ENCODE results near the gene SGCG. TPM values are rescaled to one million over a fixed set of nuclear protein-coding genes. Genes with fewer than 3 reads are reported as not detected.
"Not testable (repeated sequence)": the region's sequence is repeated elsewhere in the genome, so short reads cannot be mapped to it uniquely, and the experiment has no call there.

The SGCG gene
- total and polyA plus RNA-seq, 8 donors, result 0.14 to 0.25 (median 0.15) TPM; not detected in 5

- no peaks in the 10 kb centered on the region for H3K4me1 ChIP-seq
- no peak for FAIRE-seq
- H3K27ac ChIP-seq, result no peak overlapping the region
- H3K9me3 ChIP-seq, result no peaks in the 10 kb centered on the region
- H3K4me3 ChIP-seq, result no peak overlapping the region
- no peak for ATAC-seq
- TF ChIP-seq CTCF (IDR thresholded peaks at IDR 0.05), result no peak
- H3K36me3 ChIP-seq, result no peaks in the 10 kb centered on the region
- no peak for DNase-seq
- H3K27me3 ChIP-seq, result peaks cover 0 to 5% (median 0%) of the 10 kb centered on the region in 4 donors
- intact Hi-C loops (cut with DNase I), result no loop called here
Observed at GRCh38 chr13:23231241-23231640, 50.5 kb downstream of the SGCG start.

DNA sequence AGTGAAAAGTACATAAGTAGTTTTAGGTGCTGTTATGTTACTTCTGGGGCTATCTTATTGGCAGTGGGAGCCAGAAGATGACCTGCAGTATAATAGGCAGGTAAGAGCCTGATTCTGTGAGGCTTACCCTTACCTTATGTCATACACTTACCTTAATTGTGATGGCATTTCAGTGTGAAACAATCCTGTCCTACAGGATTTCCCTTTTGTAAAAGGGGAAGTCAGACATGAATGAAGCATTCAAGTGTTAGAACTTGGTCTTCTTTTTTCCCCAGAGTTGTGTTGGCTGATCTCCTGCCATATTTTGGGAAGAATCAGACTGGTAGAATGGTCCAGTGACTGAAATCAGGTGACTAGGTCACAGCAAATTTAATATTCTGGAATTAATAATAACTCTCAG is 55.2 kb downstream of the SGCG start:
- peaks cover 0 to 5% (median 0%) of the 10 kb centered on the region in 4 donors for H3K27me3 ChIP-seq
- H3K4me1 ChIP-seq, result no peaks in the 10 kb centered on the region
- H3K4me3 ChIP-seq, result no peak overlapping the region
- TF ChIP-seq CTCF (IDR thresholded peaks at IDR 0.05), result no peak
- DNase-seq (no peak), FAIRE-seq (no peak), ATAC-seq (no peak)
- H3K9me3 ChIP-seq, result no peaks in the 10 kb centered on the region
- H3K36me3 ChIP-seq, result no peaks in the 10 kb centered on the region
- no peak overlapping the region for H3K27ac ChIP-seq
- intact Hi-C loops (cut with DNase I), result no loop called here

DNA sequence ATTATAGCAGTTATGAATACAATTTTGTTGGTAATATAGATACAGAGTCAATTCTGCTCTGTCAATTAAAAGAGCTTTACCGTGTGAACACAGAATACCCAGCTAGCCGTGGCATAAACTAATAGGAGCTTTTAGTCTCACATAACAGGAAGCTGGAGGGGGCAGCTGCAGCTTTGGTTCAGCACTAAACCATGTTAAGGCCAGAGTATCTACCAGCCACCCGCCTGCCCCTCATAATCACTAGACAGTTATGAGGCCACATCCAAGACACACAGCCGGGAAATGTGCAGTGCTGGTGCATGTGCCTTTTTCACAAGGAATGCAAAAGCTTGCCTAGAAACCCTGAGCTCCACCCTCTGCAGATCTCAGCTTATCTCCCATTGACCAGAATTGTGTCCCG is 62.3 kb downstream of the SGCG start:
- TF ChIP-seq CTCF (IDR thresholded peaks at IDR 0.05), result no peak
- intact Hi-C loops (cut with DNase I), result no loop called here
- no peak for ATAC-seq

DNA sequence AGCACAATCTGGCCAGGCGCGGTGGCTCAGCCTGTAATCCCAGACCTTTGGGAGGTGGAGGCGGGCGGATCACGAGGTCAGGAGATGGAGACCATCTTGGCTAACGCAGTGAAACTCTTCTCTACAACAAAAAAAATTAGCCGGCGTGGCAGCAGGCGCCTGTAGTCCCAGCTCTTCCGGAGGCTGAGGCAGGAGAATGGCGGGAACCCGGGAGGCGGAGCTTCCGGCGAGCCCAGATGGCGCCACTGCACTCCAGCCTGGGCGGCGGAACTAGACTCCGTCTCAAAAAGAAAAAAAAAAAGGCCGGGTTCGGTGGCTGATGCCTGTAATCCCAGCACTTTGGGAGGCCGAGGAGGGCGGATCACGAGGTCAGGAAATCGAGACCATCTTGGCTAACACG is 67.6 kb downstream of the SGCG start:
- H3K36me3 ChIP-seq; H3K27me3 ChIP-seq; FAIRE-seq; intact Hi-C loops (cut with DNase I); H3K4me3 ChIP-seq; DNase-seq; H3K4me1 ChIP-seq; ATAC-seq; H3K27ac ChIP-seq; H3K9me3 ChIP-seq: not testable (repeated sequence)
- 92% methylated on average over 24 to 26 of the region's 26 CpGs for WGBS, 2 donors

More for the DNA sequence above, 62.3 kb downstream of the SGCG start:
- H3K4me3 ChIP-seq, result no peak overlapping the region
- H3K9me3 ChIP-seq, result no peaks in the 10 kb centered on the region
- H3K27ac ChIP-seq, result no peak overlapping the region
- 50 to 51% methylated on average over 5 of the region's 5 CpGs for WGBS, 2 donors
- no peaks in the 10 kb centered on the region for H3K27me3 ChIP-seq
- DNase-seq, result no peak
- no peak for FAIRE-seq
- no peaks in the 10 kb centered on the region for H3K36me3 ChIP-seq
- no peaks in the 10 kb centered on the region for H3K4me1 ChIP-seq

DNA sequence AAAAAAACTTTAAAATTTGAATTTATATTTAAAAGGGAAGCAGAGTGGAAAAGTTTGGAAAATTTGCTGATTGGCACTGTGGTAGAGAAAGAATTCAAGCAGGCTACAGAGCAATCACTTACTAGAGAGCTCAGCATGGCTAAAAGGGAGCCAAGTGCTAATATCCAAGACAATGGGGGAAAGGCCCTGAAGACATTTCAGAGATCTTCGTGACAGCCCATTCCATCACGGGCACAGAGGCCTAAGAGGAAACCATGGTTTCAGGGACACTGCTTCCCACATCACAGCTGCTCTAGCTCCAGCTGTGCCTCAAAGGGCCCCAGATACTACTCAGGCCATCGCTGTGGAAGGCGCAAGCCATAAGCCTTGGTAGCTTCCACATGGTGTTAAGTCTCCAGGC is 73.7 kb downstream of the SGCG start:
- no peaks in the 10 kb centered on the region for H3K4me1 ChIP-seq
- no peak for ATAC-seq
- intact Hi-C loops (cut with DNase I), result no loop called here
- no peak for TF ChIP-seq CTCF (IDR thresholded peaks at IDR 0.05)
- H3K9me3 ChIP-seq, result no peaks in the 10 kb centered on the region
- 79 to 85% methylated on average over 4 of the region's 4 CpGs for WGBS, 2 donors
- H3K27me3 ChIP-seq, result no peaks in the 10 kb centered on the region
- no peaks in the 10 kb centered on the region for H3K36me3 ChIP-seq
- H3K27ac ChIP-seq, result no peak overlapping the region
- no peak for FAIRE-seq
- no peak overlapping the region for H3K4me3 ChIP-seq
- no peak for DNase-seq

- no peak for ATAC-seq
- no peak for DNase-seq
- no peaks in the 10 kb centered on the region for H3K4me1 ChIP-seq
- WGBS, 2 donors, result 51 to 55% methylated on average over 4 of the region's 4 CpGs
- H3K9me3 ChIP-seq, result no peaks in the 10 kb centered on the region
- no peaks in the 10 kb centered on the region for H3K27me3 ChIP-seq
- H3K36me3 ChIP-seq, result no peaks in the 10 kb centered on the region
- intact Hi-C loops (cut with DNase I), result no loop called here
- H3K27ac ChIP-seq, result no peak overlapping the region
- no peak overlapping the region for H3K4me3 ChIP-seq
- TF ChIP-seq CTCF (IDR thresholded peaks at IDR 0.05), result no peak
- no peak for FAIRE-seq
Observed at GRCh38 chr13:23267571-23267970, 86.8 kb downstream of the SGCG start.
